ENCODE measurements around the gene METAP1D. TPM values are rescaled to one million over a fixed set of nuclear protein-coding genes. Genes with fewer than 3 reads are reported as not detected.
"Not testable (repeated sequence)": the region's sequence is repeated elsewhere in the genome, so short reads cannot be mapped to it uniquely, and the experiment has no call there.

METAP1D gene
- total RNA-seq, 2 donors from 2014 or later = 4.1 to 4.8 TPM

DNA sequence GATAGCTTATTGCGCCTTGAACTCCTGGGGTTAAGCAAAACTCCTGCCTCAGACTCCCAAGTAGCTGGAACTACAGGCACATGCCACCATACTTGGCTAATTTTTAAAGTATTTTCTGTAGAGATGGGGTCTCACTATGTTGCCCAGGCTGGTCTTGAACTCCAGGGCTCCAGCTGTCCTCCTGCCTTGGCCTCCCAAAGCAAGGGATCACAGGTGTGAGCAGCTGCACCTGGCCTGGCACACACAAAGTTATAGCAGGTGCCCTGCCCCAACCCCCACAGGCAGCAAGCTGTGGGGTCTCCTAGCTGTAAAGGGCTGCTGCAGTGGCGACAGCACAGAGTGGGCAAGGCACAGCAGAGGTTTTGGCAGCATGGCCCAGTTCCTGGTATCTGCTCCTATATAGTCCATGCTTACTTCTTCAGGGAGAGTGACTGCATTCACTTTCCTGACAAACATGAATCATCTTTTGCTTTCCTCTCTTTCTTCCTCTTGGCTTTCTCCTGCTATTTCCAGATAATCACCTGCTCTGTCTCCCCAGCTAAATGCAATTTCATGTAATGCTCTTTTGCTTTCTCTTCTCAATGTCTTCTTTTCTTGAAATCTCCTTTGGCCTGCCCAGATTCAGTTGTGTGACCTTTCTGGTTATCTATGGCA is 27.3 kb upstream of the METAP1D start:
- no peaks in the 10 kb centered on the region for H3K9me3 Mint-ChIP-seq
- no peak overlapping the region for H3K27ac Mint-ChIP-seq
- H3K36me3 Mint-ChIP-seq (ENCODE audit: low read depth) = peaks cover 91% of the 10 kb centered on the region
- no peak overlapping the region for H3K4me3 Mint-ChIP-seq
- no peaks in the 10 kb centered on the region for H3K27me3 Mint-ChIP-seq
- no peak for ATAC-seq (replicated peaks)
- no peaks in the 10 kb centered on the region for H3K4me1 Mint-ChIP-seq

DNA sequence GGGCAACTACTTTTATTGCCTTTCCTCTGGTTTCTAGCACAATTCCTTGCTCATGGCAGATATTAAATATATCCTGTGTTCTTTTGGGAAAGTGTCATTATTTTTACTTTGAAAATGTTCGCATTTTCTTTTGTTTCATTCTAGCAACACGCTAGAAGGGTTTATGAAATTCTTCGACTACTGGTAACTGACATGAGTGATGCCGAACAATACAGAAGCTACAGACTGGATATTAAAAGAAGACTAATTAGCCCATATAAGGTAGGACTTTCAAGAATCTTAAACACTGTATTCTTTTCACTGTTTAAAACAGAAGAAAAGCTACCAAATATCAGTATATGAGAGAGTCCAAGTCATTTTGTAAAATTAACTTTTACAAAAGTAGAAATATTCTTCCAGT is 20.6 kb upstream of the METAP1D start:
- no peaks in the 10 kb centered on the region for H3K9me3 Mint-ChIP-seq
- H3K27ac Mint-ChIP-seq = no peak overlapping the region
- H3K36me3 Mint-ChIP-seq (ENCODE audit: low read depth) = peaks cover 90% of the 10 kb centered on the region
- no peak for ATAC-seq (replicated peaks)
- no peak overlapping the region for H3K4me3 Mint-ChIP-seq
- peaks cover 4% of the 10 kb centered on the region for H3K4me1 Mint-ChIP-seq
- no peaks in the 10 kb centered on the region for H3K27me3 Mint-ChIP-seq

DNA sequence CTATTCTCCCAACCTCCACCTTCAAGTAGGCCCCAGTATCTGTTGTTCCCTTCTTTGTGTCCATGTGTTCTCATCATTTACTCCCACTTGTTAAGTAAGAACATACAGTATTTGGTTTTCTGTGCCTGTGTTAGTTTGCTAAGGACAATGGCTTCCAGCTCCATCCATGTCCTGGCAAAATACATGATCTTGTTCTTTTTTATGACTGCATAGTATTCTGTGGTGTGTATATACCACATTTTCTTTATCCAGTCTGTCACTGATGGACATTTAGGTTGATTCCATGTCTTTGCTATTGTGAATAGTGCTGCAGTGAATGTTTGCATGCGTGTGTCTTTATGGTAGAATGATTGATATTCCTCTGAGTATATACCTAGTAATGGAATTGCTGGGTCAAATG is 15.8 kb upstream of the METAP1D start:
- H3K27me3 Mint-ChIP-seq; H3K4me1 Mint-ChIP-seq; H3K4me3 Mint-ChIP-seq; H3K27ac Mint-ChIP-seq; ATAC-seq (replicated peaks); H3K9me3 Mint-ChIP-seq: not testable (repeated sequence)
- peaks cover 49% of the 10 kb centered on the region for H3K36me3 Mint-ChIP-seq (ENCODE audit: low read depth)

DNA sequence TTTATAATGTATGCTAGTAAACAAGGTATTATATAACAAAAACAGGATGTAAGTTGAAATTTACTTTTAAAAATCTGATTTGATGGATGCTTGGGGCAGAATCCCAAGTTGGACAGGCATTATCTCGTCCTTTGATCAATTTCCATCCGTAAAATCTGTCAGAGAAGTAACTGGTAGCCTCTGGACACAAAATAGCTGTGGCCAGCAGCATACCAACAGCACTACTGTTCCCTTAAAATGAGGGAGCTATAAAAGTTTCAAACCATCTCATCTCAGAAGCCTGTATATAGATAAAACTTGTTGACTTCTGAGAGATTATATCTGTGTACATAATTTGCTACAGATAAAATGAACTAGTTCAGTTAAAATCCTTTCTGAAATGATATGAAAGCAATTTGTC is 14.7 kb upstream of the METAP1D start:
- H3K9me3 Mint-ChIP-seq = no peaks in the 10 kb centered on the region
- no peaks in the 10 kb centered on the region for H3K27me3 Mint-ChIP-seq
- ATAC-seq (replicated peaks) = no peak
- no peak overlapping the region for H3K27ac Mint-ChIP-seq
- H3K36me3 Mint-ChIP-seq (ENCODE audit: low read depth) = peaks cover 38% of the 10 kb centered on the region
- H3K4me3 Mint-ChIP-seq = no peak overlapping the region
- no peaks in the 10 kb centered on the region for H3K4me1 Mint-ChIP-seq

DNA sequence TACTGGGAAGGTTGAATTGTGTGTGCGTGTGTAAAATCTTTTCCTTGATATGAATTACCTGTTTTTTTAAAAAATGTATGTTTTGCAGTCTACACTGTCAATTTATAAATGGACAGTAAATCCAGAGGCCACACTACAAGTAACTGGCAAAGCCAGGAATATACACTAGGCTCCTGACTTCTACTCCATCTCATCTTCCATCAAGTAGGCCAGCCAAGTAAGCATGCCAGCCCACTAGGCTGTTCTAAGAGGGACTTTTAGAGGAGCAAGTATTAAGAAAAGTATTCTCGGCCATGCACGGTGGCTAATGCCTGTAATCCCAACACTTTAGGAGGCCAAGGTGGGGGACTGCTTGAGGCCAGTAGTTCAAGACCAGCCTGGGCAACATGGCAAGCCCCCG is 13.0 kb upstream of the METAP1D start:
- H3K4me1 Mint-ChIP-seq = peaks cover 8% of the 10 kb centered on the region
- H3K4me3 Mint-ChIP-seq = no peak overlapping the region
- no peak overlapping the region for H3K27ac Mint-ChIP-seq
- no peaks in the 10 kb centered on the region for H3K27me3 Mint-ChIP-seq
- ATAC-seq (replicated peaks) = no peak
- H3K9me3 Mint-ChIP-seq = no peaks in the 10 kb centered on the region
- peaks cover 27% of the 10 kb centered on the region for H3K36me3 Mint-ChIP-seq (ENCODE audit: low read depth)

DNA sequence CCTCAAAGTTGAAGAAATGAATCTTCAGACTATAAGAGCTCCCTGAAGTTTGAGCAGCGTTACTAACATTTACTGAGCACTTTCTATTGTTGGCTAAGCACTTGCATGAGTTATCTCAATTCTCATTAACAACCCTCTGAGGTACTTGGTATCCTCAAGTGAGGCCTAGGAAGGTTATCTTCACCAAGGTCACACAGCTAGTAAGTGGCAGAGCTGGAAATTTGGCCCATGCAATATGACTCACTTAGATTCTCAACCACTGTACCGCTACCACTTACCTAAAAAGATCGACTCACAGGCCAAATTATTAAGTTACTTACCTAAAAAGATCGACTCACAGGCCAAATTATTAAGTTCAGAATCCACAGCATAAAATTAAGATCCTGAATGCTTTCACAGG is 8.7 kb upstream of the METAP1D start:
- Mint-ChIP-seq H3K4me3 (peak overlapping the region; percentile 4), H3K27ac (no peak overlapping the region), H3K27me3 (peaks cover under 1% of the 10 kb centered on the region), H3K36me3 (ENCODE audit: low read depth) (no peaks in the 10 kb centered on the region), H3K4me1 (peaks cover 8% of the 10 kb centered on the region), H3K9me3 (no peaks in the 10 kb centered on the region)
- ATAC-seq (replicated peaks) = peak; percentile 73

DNA sequence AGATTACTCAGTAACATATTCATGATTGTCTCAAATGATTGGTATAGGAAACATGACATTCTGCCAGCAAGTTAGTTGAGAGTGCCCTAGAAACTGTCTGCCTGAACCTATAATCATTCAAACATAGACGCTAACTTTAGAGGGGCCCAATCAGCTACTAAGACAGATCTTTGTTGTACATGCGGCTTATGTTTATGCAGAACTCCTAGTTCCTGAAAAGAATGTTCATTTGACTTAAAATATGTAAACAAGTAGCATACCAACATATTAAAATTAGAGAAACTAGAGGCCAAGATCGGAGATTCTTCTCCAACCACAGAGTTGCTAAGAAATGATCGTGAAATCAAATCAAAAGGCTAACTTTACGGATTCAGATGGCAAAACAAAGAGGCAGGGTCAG is 4.2 kb upstream of the METAP1D start:
- no peak overlapping the region for H3K4me3 Mint-ChIP-seq
- H3K36me3 Mint-ChIP-seq (ENCODE audit: low read depth) = no peaks in the 10 kb centered on the region
- H3K27ac Mint-ChIP-seq = no peak overlapping the region
- peaks cover 20% of the 10 kb centered on the region for H3K4me1 Mint-ChIP-seq
- H3K27me3 Mint-ChIP-seq = peaks cover 3% of the 10 kb centered on the region
- ATAC-seq (replicated peaks) = no peak
- no peaks in the 10 kb centered on the region for H3K9me3 Mint-ChIP-seq

DNA sequence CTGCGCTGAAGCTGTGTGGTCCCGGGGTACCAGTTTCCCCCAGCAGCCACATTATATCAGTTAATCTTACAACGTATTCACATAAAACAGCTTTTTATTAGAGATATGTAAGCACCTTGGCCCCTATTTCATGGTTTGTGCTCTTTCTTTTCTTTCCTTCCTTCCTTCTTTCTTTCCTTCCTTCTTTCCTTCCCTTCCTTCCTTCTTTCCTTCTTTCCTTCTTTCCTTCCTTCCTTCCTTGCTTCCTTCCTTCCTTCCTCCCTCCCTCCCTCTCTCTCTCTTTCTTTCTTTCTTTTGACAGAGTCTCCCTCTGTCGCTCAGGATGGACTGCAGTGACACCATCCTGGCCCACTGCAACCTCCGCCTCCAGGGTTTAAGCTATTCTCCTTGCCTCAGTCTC is 3.7 kb upstream of the METAP1D start:
- Mint-ChIP-seq H3K9me3 (no peaks in the 10 kb centered on the region), H3K27ac (no peak overlapping the region), H3K4me3 (no peak overlapping the region), H3K27me3 (peaks cover 3% of the 10 kb centered on the region), H3K36me3 (ENCODE audit: low read depth) (no peaks in the 10 kb centered on the region), H3K4me1 (peaks cover 20% of the 10 kb centered on the region)
- no peak for ATAC-seq (replicated peaks)

DNA sequence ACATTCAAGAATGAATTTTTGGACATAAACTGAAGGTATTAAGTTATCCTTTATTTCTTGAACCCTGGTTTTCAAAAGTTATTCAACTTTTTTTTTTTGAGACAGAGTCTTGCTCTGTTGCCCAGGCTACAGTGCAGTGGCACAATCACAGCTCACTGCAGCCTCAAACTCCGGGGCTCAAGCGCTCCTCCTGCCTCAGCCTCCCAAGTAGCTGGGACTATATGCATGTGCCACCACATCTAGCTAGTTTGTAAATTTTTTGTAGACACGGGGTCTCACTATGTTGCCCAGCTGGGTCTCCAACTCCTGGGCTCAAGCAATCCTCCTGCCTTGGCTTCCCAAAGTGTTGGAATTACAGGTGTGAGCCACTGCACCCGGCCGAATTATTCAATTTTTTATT is 2.7 kb upstream of the METAP1D start:
- H3K4me1 Mint-ChIP-seq = peaks cover 18% of the 10 kb centered on the region
- H3K27me3 Mint-ChIP-seq; H3K36me3 Mint-ChIP-seq (ENCODE audit: low read depth); H3K9me3 Mint-ChIP-seq; H3K4me3 Mint-ChIP-seq; ATAC-seq (replicated peaks); H3K27ac Mint-ChIP-seq: not testable (repeated sequence)

DNA sequence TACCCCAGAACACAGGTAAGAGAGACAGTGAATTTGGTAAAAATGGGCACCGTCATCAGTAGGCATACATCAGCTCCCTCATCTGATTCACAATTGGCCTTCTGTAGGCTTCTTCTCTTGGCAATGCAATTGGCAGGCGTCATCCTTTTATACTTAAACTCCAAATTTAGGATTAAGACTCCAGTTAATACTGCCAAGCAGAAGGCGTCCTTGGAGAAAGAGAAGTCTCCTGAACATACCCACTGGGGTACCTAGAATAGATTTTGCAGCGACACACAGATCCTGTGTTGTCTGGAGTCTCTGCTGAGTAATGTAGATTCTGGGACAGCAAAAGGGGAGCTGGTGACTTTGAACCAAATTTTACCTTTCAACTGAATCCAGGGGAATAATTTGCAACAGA is 592 bp upstream of the METAP1D start:
- no peak for ATAC-seq (replicated peaks)
- H3K4me1 Mint-ChIP-seq = peaks cover 18% of the 10 kb centered on the region
- no peaks in the 10 kb centered on the region for H3K36me3 Mint-ChIP-seq (ENCODE audit: low read depth)
- H3K27ac Mint-ChIP-seq = peak overlapping the region; percentile 81
- no peaks in the 10 kb centered on the region for H3K9me3 Mint-ChIP-seq
- H3K27me3 Mint-ChIP-seq = peaks cover 3% of the 10 kb centered on the region
- H3K4me3 Mint-ChIP-seq = peak overlapping the region; percentile 86

DNA sequence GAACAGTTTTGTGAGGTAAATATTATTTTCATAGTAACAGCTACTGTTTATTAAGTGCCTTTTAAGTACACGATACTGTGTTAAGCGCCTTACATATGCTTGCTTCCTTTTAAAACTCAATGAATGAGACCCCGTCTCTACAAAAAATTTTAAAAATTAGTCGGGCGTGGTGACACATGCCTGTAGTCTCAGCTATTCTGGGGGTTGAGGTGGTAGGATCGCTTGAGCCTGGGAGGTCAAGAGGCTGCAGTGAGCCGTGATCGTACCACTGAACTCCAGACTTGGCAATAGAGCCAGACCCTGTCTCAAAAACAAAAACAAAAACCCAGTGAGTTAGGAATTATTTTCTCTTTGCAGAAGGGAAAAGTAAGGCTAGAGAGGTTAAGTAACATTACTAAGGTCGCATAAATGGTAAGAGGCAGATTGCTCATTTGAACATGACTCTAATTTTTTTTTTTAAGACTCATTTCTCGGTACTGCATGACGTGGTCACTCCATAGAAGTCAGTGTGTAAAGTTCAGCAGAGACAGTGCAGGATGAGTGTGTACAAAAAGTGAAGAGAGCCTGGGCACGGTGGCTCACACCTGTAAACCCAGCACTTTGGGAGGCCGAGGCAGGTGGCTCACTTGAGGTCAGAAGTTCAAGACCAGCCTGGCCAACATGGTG is 1.1 kb downstream of the METAP1D start:
- peaks cover 3% of the 10 kb centered on the region for H3K27me3 Mint-ChIP-seq
- H3K4me3 Mint-ChIP-seq = peak overlapping the region; percentile 86
- H3K4me1 Mint-ChIP-seq = peaks cover 18% of the 10 kb centered on the region
- peak overlapping the region; percentile 81 for H3K27ac Mint-ChIP-seq
- no peaks in the 10 kb centered on the region for H3K36me3 Mint-ChIP-seq (ENCODE audit: low read depth)
- no peaks in the 10 kb centered on the region for H3K9me3 Mint-ChIP-seq
- no peak for ATAC-seq (replicated peaks)

DNA sequence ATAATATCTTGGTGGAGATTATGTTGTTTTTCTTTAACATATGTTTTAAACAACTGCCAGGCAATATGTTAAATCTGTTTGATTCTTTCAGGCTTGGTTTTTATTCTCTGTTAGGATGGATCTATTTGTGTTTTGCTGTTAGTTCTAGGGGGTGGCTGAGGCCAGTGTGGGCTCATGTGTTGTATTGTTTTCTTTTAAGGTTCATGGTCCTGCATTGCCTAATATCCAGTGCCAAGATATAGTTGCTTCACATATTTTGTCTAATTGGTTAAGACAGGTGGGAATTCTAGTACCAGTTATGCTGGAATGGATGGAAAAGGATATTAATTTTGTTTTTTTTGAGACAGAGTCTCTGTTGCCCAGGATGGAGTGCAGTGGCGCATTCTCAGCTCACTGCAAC is 7.6 kb downstream of the METAP1D start:
- Mint-ChIP-seq H3K36me3 (ENCODE audit: low read depth) (no peaks in the 10 kb centered on the region), H3K4me3 (no peak overlapping the region), H3K4me1 (peaks cover 10% of the 10 kb centered on the region), H3K27ac (no peak overlapping the region), H3K9me3 (no peaks in the 10 kb centered on the region), H3K27me3 (no peaks in the 10 kb centered on the region)
- ATAC-seq (replicated peaks) = no peak

DNA sequence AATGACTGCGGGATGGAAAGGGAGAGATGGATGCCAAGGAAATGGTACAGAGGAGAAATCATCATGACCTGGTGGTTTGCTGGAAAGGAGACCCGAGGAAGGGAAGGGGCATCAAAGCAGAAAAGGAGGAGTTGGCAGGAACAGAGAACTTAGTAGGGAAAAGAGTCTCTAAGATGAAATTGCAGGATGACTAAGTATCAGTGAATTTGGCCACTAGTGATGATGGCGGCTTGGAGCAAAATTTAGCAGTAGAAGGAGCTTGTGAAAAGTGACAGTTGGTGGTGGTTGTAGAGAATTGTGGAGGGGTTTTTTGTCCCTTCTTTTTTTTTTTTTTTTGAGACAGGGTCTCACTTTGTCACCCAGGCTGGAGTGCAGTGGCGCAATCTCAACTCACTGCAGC is 10.1 kb downstream of the METAP1D start:
- ATAC-seq (replicated peaks) = no peak
- Mint-ChIP-seq H3K27ac (no peak overlapping the region), H3K4me3 (no peak overlapping the region)

DNA sequence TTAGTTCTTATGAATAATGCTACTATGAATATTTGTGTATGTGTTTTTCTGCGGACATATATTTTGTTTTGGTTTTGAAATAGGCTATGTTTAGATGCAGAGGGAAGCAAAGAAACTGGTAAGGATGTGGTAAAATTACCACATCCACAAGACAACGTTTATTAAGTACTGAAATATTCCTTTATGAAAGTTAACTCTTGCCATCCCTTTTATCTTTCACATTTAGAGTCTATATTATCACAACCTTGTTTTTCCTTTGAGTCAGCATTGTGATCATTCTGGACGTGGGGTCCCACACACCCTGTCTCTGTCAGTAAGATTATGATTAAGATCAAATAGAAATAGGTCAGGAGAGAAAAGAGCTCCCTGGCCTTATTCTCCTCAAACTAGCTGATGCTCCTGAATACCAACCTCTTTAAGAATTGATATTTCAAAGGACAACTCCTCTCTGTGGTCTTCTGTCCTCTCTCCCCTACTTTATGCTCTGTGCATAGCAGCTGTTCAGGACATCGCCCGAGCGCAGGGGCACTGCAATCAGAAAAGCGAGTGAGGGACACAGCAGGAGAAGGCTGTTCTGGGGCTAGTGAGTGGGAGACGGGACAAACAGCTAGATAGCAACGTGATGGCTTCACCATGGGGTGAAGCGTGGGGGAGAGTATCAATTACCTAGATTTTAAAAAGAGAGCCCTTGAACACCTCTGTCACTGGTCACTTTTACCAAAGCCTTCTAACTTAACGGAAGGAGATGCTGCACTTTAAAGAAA is 12.2 kb downstream of the METAP1D start:
- no peaks in the 10 kb centered on the region for H3K27me3 Mint-ChIP-seq
- H3K9me3 Mint-ChIP-seq = no peaks in the 10 kb centered on the region
- peak; percentile 59 for ATAC-seq (replicated peaks)
- no peaks in the 10 kb centered on the region for H3K36me3 Mint-ChIP-seq (ENCODE audit: low read depth)
- peaks cover 13% of the 10 kb centered on the region for H3K4me1 Mint-ChIP-seq
- H3K27ac Mint-ChIP-seq = no peak overlapping the region
- H3K4me3 Mint-ChIP-seq = peak overlapping the region; percentile 9

More for the DNA sequence above, 10.1 kb downstream of the METAP1D start:
- H3K9me3 Mint-ChIP-seq = no peaks in the 10 kb centered on the region
- H3K36me3 Mint-ChIP-seq (ENCODE audit: low read depth) = no peaks in the 10 kb centered on the region
- H3K4me1 Mint-ChIP-seq = peaks cover 13% of the 10 kb centered on the region
- H3K27me3 Mint-ChIP-seq = no peaks in the 10 kb centered on the region

Measured in activated T-helper 17 cell treated with anti-CD3 and anti-CD28 coated beads, Interleukin-2, amount 50 U/mL, for 72 hours (primary cell).